Activated CD8-positive, alpha-beta memory T cell treated with anti-CD3 and anti-CD28 coated beads for 4 hours (primary cell): ENCODE results near the gene PRDM16.

ENCODE experiments used
- DNase-seq, 2 donors: peaks; one replicate each; pipeline ENCODE4 v3.0.0-alpha.2; 2020; ENCODE audit warnings: low read depth in 2 of 2

PRDM16 gene

DNA sequence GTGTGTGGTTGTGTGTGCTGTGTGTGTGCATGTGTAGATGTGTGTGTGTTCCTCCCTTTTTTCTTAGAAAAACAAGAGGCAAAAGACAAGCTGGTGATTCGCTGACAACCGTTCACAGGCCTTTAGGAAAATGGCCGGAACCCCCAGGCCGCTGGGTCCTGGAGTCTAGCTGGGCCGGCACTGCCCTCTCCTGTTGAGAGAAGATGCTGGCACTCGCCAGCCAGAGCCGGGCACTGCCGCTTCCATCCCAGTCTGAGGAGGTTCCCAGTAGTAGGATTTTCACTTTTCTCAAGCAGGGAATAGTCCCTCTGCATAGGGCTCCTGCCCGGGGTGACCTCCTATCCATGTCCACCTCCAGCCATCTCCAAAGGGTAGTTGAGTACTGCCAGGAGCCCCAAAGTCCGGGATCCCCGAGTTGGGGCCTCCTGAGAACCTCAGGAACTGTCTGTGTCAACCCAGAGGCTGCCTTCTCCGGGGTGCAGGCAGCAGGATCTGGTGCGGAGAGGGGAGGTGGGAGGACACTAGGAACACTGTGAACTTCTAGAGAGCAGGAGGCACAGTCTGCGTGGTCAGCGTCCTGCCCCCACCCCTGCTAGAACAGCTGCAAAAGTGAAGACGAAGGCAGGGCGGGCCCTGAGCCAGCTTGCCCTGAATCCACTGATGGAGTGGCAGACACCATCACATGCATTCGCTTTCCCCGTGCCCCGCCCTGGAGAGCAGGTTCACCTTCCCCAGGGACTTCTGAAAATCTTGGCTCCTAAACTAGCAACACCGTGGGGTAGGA lies 341.3 kb downstream of the PRDM16 start:
- no peak for DNase-seq

DNA sequence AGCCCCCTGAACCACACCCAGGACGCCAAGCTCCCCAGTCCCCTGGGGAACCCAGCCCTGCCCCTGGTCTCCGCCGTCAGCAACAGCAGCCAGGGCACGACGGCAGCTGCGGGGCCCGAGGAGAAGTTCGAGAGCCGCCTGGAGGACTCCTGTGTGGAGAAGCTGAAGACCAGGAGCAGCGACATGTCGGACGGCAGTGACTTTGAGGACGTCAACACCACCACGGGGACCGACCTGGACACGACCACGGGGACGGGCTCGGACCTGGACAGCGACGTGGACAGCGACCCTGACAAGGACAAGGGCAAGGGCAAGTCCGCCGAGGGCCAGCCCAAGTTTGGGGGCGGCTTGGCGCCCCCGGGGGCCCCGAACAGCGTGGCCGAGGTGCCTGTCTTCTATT lies 342.8 kb downstream of the PRDM16 start:
- no peak for DNase-seq

DNA sequence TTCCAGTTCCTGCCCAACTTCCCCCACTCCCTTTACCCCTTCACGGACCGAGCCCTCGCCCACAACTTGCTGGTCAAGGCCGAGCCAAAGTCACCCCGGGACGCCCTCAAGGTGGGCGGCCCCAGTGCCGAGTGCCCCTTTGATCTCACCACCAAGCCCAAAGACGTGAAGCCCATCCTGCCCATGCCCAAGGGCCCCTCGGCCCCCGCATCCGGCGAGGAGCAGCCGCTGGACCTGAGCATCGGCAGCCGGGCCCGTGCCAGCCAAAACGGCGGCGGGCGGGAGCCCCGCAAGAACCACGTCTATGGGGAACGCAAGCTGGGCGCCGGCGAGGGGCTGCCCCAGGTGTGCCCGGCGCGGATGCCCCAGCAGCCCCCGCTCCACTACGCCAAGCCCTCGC lies 343.4 kb downstream of the PRDM16 start:
- no peak for DNase-seq

DNA sequence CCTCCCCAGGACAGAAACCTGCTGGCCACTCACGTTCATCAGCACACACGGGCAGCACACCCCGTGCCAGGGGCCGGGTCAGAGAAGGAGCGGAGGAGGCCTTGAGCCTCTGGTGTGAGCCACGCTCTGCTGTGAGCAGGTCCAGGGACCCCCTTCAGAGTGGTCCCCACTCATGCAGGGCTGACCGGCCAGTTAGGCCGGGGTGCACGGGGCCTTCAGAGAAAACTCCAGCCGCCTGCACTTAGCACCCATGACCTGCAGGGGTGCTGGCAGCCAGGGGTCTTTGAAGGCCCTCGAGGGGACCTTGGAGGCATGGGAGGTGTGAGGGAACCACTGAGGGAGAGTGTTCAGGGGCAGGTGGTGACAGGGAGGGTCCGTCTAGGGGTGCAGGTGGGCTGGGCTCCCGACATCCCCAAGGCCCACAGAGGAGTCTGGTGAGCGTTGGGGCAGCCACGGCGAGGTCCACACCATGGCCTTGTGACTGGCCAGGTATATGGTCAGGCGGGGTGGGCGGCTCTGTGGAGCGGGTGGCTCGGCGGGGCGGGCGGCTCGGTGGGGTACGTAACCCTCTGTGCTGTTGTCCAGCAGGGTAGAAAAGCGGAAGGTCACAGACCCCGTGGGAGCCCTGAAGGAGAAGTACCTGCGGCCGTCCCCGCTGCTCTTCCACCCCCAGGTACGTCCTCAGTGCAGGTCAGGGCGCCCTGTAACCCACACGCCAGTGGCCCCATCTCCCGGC lies 345.1 kb downstream of the PRDM16 start:
- no peak for DNase-seq

DNA sequence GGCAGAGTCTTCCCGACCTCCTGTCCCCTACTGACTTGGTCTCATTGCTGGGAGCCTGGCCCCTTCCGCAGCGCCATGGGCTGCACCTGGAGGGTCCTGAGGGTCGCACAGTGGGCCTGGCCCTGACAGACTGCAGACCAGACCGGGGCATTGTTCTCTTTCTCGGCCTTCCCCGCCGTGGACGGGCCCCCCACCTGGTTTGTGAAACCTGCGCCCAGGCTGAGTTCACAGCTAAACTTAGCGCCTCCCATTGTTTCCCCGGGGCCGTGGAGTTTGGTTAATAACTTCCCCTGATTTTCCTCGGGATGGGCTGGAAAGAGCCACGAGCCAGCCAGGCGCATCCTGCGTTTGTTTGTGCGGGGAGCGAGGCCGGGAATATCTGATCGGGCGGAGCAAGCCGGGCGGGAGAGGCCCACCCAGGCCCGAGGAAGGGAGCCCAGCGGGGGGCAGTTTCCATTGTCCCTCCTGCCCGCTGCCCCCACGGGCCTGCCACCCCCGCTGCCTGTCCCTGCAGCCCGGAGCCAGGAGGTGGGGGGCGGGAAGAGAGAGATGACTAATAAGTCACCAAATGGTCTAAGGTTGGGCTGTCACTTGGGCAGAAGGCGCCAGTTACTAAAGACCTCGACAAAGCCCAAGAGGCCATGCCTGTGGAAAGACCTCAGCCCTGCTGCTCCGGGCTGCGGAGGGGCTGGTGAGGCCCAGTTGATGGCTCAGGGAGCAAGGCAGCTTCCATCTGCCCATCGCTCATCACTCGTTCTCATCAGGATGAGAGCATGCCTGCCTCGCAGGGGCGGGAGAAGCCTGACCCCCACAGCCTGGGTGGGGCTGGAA lies 346.5 kb downstream of the PRDM16 start:
- no peak for DNase-seq

DNA sequence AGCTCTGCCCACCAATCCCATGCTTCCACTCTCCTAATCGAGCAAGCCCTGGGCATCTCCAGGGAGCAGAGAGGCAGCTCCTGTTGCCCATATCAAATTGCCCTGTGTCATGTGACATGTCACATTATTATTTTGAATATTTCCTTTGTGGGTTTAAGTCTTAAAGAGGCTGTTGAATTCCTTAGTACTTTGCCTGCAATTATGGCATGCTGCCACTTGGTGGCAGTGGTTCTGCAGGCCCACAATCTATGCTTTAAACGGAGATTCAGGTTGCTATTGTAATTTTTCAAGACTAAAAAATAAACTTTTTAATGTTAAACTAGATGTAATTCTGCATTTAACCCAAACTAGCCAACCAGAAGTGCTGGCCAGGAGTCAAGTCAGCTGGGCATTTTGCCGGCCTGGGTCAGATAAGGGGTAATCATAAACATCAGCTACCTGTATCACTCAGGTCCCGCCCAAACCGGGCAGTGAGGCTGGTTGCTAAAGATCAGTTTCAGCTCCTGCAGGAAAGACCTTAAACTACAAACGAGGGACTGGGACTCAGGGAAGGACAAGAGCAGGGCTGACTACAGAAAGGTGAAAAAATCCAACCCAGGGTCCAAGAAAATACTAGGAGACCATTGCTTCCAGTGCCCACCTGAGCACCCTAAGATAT lies 348.2 kb downstream of the PRDM16 start:
- DNase-seq: no peak

DNA sequence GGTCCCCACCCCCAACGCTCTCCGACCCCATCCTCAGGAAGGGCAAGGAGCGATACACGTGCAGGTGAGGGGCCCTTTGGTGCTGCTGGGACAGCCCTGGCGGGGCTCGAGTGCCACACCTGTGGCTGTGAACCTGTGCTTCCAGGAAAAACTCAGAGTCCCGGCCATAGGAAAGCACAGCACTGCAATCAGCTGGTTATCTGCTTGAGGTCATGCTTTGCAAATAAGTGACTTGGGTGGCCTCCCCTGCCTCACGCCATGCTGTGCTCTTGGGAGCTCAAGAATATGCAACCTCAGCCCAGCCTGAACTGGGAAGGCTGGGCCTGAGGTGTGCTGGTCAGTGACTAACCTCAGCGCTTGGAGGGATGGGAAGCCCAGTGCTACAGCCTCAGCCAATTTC lies 348.9 kb downstream of the PRDM16 start:
- DNase-seq: no peak

DNA sequence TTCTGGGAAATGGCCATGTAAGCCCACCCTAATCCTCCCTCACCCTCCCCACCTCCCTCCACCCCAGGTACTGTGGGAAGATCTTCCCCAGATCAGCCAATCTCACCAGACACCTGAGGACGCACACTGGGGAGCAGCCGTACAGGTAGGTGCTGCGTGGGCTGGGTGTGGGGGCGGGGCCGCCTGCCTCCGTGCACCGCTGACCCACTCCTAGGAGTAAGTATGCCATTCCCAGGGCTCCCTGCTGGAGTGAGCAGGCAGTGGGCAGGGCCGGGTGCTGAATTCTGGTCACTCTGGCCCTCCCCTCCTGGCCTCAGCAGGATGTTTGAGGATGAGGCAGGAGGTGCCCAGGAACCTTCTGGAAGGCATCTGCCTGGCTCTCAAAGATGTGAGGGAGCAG lies 349.6 kb downstream of the PRDM16 start:
- no peak for DNase-seq

DNA sequence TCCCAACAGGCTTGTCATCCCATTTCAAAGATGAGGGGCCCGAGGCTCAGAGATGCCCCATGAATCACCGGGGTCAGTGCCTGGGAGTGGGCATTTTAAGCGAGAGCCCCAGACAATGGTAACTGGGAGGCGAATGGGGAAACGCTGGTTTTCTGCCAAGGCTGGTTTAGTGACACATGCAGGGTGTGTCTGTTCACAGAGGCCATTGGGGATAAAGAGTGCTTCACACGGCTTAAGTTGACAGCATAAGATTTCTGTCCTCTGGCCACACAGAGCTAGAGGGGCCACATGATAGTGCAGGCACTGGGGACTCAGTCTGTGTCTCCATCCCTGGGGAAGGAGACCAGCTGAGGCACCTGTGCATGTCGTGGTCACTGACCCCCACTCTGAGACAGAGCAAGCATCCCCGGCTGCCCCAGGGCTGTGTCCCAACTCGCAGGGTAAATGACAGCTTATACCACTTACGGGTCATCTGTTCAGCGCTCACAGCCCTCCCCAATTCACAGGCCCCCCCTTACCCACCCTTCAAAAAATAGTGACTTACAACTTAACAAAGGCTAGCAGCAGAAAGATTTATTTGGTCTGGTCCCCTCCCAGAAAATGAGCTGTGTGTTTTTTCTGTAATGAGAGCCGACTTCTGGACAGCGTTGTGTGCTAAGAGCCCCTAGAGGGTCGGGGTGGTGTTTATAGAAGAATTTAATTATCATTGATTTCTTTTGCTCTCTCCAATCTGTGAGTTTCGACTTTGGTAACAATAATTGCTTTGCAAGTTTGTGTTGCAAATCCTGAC lies 350.6 kb downstream of the PRDM16 start:
- no peak for DNase-seq

DNA sequence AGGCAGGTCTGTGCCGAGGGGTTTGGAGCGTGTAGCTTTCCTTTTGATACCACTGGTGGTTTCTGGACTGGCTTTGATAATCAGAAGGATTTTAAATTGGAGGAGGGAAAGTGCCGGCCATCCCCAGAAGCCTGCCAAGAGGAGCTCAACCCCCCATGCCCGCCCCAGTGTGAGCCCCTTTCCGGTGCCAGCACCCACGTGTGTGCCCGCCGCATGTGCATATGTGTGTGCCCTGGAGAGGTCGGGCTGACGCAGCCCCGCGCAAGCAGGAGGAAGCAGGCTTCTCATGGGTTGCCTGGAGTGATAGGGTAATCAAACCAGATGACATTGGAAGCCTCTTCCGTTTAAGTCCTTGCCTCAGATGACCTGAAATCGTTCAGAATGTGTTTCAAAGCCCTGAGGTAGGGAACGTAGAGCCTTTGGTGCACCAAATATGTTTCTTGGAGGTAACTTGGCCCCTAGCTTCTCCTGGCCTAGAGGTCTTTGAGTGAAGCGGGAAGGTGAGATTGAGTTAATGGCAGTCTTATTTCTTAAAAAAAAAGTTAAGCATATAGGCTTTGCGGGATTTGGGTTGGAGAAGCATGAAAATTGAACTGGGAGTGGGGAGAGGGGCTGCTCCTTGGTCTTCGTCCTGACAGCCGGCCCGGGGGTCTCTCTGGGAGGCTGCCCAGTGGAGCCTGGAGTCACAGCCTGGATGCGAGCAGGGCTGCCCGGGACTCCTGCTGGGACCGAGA lies 351.4 kb downstream of the PRDM16 start:
- no peak for DNase-seq

DNA sequence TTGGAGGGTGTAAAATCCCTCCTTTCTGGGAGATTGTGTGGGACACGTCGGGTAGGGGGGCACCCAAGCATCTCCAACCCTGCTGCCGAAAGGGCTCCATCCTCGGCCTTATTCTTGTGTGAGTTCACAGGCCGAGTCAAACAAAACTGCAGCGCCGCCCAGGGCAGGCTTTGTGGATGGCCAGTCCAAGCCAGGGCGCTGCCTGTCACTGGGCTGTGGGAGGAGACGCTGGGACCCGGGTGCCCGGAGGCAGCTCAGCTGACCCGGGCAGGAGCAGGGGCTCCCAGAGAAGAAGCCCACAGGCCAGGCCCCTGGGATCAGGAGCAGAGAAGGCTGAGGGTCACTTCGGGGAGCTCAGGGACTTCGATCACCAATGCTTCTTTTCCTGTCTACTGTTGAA lies 353.6 kb downstream of the PRDM16 start:
- DNase-seq: no peak

DNA sequence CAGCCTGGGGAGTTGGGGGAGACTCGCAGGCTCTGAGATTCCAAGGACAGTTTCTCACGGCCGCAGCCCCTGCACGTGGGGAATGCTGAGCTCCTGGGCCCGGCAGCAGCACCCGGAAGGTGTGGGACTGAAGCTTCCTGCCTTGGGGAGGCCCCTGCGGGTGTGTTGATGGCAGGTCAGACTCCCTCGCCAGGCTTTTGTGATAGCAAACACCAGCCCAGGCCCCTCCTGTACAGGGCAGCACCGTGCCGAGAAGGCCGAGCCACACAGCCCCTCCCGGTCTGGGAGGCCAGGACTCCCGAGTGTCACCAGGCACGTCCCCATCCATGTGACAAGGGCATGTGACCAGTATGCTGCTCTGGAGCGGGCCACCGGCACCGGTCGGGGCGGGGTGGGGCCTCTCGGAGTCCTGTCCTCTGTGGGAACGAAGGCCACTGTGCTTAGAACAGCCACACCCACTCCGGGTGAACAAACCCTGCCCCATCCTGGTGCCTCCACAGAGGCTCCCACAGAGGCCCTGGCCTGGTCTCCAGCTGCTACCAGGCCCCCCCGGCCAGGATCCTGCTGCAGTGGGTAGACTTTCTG lies 354.3 kb downstream of the PRDM16 start:
- no peak for DNase-seq

DNA sequence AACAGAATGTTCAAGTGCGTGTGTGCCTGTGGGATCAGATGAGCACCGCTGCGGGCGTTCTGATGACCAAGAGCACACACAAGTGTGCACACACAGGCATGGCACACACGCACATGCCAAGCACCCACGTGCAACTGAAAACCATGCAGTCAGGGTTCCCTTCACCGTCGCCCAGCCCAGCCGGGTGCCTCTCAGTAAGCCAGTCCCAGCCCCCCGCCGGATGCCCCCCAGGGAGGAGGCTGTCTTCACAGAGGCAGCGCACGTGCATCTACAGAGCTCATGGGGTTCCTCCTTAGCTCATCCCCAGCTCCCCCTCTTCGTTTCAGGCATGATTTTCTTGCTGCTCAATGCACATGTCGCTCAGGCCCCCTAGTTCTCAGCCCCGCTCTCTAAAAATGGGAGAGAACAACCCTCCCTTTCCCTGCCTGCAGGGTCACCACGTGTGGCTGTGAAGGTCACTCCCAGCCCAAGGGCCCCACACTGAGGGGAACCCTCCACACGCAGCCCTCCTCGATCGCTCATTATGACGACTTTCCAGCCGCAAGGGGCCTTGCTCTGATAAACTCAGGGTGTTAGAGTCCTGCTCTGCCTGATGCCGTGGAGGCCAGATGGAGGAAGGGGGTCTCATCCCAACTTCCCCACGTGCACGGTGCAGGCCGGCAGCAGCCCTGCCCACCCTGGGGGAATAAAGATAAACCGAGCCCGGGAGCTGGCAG lies 355.1 kb downstream of the PRDM16 start:
- no peak for DNase-seq

DNA sequence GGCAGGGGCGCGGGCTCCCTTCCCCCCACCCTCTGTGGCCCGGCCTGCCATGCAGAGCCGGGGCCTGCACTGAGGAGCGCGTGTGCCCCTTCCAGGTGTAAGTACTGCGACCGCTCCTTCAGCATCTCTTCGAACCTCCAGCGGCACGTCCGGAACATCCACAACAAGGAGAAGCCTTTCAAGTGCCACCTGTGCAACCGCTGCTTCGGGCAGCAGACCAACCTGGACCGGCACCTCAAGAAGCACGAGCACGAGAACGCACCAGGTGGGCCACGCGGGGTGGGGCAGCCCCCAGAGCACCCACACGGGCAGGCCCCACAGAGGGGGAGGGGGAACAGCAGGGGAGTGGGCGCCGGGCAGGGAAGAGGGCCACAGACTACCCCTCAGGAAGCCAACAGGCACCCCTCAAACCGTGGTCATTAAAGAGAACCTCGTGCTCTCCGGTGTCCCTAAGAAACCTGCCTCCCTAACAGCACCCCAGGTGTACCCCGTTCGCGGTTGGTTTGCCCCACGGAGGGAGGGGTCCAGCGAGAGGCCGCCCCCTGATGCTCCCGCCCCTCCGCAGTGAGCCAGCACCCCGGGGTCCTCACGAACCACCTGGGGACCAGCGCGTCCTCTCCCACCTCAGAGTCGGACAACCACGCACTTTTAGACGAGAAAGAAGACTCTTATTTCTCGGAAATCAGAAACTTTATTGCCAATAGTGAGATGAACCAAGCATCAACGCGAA lies 356.6 kb downstream of the PRDM16 start:
- no peak for DNase-seq

DNA sequence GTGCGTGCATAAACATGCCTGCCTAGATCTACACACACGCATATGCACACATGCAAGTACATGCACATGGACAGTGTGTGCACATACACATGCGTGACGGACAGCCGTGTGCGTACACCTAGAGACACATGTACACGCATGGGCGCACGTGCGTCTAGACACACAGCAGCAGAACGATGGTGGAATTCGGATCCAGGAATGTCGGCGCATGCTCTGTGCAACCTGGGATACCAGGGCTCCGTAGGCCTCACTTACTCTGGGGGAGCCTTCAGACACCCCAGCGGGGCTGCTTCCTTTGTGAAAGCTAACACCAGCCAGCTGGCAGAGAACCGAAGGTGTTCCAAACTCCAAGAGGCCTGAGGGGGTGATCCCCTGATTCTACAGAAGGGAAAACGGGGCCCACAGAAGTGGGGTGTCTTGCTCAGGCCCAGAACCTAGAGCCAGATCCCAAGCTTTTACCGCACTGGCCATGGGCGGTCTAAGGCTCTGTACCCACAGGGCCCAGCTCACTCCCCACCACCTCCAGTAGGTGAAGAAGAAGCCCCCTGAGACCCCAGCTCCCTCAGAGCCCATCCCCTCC lies 358.0 kb downstream of the PRDM16 start:
- DNase-seq: no peak

DNA sequence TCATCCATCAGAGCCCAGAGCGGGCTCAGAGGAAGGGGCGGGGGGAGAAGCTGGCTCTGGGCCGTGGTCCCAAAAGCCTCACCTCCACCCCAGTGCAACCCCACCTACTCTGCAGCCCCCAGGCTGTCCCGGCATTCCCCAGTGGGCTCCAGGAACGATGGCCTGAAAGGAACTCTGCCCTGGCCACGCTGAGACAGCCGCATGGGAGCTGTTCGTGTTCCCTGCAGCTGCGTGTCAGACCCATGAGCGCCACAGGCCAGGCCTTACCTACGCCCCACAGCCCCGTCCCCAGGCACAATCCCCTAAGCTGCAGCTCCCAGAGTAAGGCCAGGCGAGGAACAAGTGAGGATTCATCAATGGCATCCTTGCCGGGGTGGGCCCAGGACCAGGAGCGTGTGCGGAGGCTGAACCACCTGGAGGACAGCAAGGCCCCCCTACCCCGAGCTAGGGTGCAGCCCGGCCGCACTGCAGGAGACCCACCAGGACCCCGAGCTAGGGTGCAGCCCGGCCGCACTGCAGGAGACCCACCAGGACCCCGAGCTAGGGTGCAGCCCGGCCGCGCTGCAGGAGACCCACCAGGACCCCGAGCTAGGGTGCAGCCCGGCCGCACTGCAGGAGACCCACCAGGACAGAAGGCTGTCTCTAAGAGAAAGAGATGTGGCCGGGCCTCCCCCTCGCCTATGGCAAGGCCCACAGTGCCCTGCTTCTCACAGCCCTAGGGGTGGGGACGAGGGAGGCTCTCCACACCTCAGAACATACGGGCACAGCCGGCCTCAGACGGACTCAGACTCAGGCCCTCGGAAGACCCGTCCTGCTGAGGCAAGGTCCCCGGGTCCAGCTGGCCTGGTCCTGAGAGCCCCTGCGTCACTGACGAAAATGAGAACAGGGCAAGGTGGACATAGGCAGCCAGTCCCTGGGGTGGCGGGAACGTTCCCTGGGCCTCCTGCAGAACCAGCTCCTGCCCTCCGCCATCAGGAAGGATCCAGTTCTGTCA lies 359.0 kb downstream of the PRDM16 start:
- DNase-seq: no peak

DNA sequence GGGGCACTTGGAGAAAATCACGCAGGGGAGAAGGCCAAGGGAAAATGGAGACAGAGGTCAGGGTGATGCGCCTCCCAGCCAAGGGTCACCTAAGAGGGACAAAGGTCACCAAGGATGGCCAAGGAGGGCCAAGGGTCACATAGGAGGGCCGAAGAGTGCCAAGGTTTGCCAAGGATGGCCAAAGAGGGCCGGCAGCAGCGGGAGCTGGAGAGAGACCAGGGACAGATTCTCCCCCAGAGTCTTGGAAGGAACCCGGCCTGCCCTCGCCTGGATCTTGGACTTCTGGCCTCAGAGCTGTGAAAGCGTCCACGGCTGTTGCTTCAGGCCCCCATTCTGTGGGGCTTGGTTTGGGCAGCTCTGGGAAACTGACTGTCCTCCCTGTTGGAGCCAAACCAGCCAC lies 359.9 kb downstream of the PRDM16 start:
- DNase-seq: no peak
